ENCODE data around the gene NT5C3B.

Gene NT5C3B

GRCh38 chr17:41864498-41864835, 28.4 kb upstream of the NT5C3B start:
- Histone ChIP-seq H3K9me3 (ENCODE audit: control insufficient read depth, insufficient read depth, low read depth, low read length) (no peaks in the 10 kb centered on the region), H3K4me3 (ENCODE audit: low read depth, low read length) (peak overlapping the region; percentile 96), H3K4me1 (ENCODE audit: control insufficient read depth, insufficient read depth, low read length) (peaks cover 21% of the 10 kb centered on the region), H3K36me3 (ENCODE audit: control insufficient read depth in 2 of 2, insufficient read depth in 1 of 2, low read length in 2 of 2) (peaks cover 22 to 26% of the 10 kb centered on the region in 2 experiments), H3K27ac (ENCODE audit: extremely low read depth, low read depth, low read length) (peak overlapping the region; percentile 91; the same call in 1 of the 2 replicates)
- CTCF ChIA-PET, result interaction anchor here (0.6 to 1.5 kb wide), 10 partner anchors 15 to 1201 kb away, joined by 3 to 10 read pairs (median 4); partner anchors contain the start of gene KLHL10
- POLR2A ChIA-PET, result interaction anchor here (0.5 to 2.5 kb wide), 25 partner anchors 9 to 559 kb away, joined by 3 to 25 read pairs (median 4); partner anchors contain the start of genes ACLY, CAVIN1, FKBP10 and HAP1
- TF ChIP-seq ZFHX2 (tag by site-specific recombination; conservative IDR thresholded peaks at IDR 0.05), result 0 out of 2 replicates have a peak, but pooled peaks have one; percentile 57
- TF ChIP-seq ZNF239 (tag by site-specific recombination; IDR thresholded peaks at IDR 0.05), result no peak
- TF ChIP-seq ZNF391 (tag by site-specific recombination; IDR thresholded peaks at IDR 0.05; ENCODE audit: borderline replicate concordance, low read depth), result no peak
- no peak for TF ChIP-seq REPIN1 (tag by site-specific recombination; IDR thresholded peaks at IDR 0.05; ENCODE audit: low read depth)
- TF ChIP-seq ZNF600 (tag by site-specific recombination; IDR thresholded peaks at IDR 0.05), result no peak
- TF ChIP-seq PRDM1 (tag by site-specific recombination; IDR thresholded peaks at IDR 0.05), result peak; percentile 32
- no peak for TF ChIP-seq ZNF549 (tag by site-specific recombination; IDR thresholded peaks at IDR 0.05)
- no peak; the same call in 1 of the 2 replicates for TF ChIP-seq ZNF837 (tag by site-specific recombination; IDR thresholded peaks at IDR 0.05)
- no peak for TF ChIP-seq KLF8 (tag by site-specific recombination; IDR thresholded peaks at IDR 0.05)
- TF ChIP-seq GLI4 (tag by site-specific recombination; IDR thresholded peaks at IDR 0.05), result no peak
- TF ChIP-seq PRDM4 (tag by site-specific recombination; IDR thresholded peaks at IDR 0.05), result no peak
- peak; percentile 54 for TF ChIP-seq SP2 (tag by site-specific recombination; IDR thresholded peaks at IDR 0.05)
- TF ChIP-seq HIC1 (tag by site-specific recombination; IDR thresholded peaks at IDR 0.05), result peak; percentile 53; the same call in 1 of the 2 replicates
- no peak for TF ChIP-seq ZNF692 (tag by site-specific recombination; IDR thresholded peaks at IDR 0.05)
- TF ChIP-seq KLF7 (tag by site-specific recombination; IDR thresholded peaks at IDR 0.05; ENCODE audit: borderline replicate concordance), result no peak
- no peak for TF ChIP-seq SP7 (tag by site-specific recombination; IDR thresholded peaks at IDR 0.05)
- no peak for TF ChIP-seq ZSCAN4 (tag by site-specific recombination; IDR thresholded peaks at IDR 0.05)
- no peak for TF ChIP-seq ZNF302 (tag by site-specific recombination; IDR thresholded peaks at IDR 0.05; ENCODE audit: low read depth)
- TF ChIP-seq ZNF335 (tag by site-specific recombination; conservative IDR thresholded peaks at IDR 0.05), result peak; percentile 70; the same call in 1 of the 2 replicates
- no peak for TF ChIP-seq ZNF26 (tag by site-specific recombination; IDR thresholded peaks at IDR 0.05)
- TF ChIP-seq ZSCAN16 (tag by site-specific recombination; IDR thresholded peaks at IDR 0.05), result no peak
- TF ChIP-seq ZNF76 (tag by site-specific recombination; IDR thresholded peaks at IDR 0.05; ENCODE audit: borderline replicate concordance, low read depth), result no peak
- no peak for TF ChIP-seq GLI2 (tag by site-specific recombination; IDR thresholded peaks at IDR 0.05; ENCODE audit: borderline replicate concordance, low read depth)
- no peak for TF ChIP-seq ZNF571 (tag by site-specific recombination; IDR thresholded peaks at IDR 0.05)
- no peak for TF ChIP-seq ZNF146 (tag by site-specific recombination; IDR thresholded peaks at IDR 0.05)
- TF ChIP-seq FEZF1 (tag by site-specific recombination; IDR thresholded peaks at IDR 0.05), result no peak
- TF ChIP-seq REST (tag by site-specific recombination; IDR thresholded peaks at IDR 0.05), result no peak
